Ecto neural progenitor cell (in vitro differentiated cells): ENCODE measurements around the gene ANXA9.
A peak's percentile ranks its signal among the peaks of the same experiment; 100 is the strongest.

Source experiments
- DNase-seq: peaks from one replicate; pipeline ENCODE4 v3.0.0-alpha.2; 2018; ENCODE audit warnings: low spot score

The ANXA9 gene

GRCh38 chr1:150981805-150982712 lies at the start of gene ANXA9:
TSS of gene ANXA9 (plus strand) at chr1:150982292. CDS start at chr1:150983106, 814 bp downstream.
- DNase-seq, result no peak

- DNase-seq, result no peak
Measured at GRCh38 chr1:150944856-150945255, 37.2 kb upstream of the ANXA9 start.

DNA sequence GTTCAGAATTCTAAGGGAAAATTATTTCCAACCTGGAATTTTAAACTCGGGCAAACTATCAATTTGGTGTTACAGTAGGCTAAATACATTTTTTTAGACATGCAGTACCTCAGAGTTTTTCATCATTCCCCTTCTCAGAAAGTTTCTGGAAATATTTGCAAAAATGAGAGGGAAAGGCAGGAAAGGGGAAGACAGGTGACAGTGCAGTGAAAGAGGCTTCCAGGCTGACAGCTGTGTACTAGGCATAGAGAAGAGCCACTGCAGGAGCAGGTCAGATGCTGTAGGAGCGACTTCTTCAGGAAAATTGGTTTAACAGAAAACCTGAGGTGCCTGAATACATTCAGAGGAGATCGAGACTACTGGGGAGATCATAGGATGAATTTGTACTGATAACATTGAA lies 27.4 kb upstream of the ANXA9 start:
- no peak for DNase-seq

GRCh38 chr1:150955280-150955679 lies 26.8 kb upstream of the ANXA9 start:
- no peak for DNase-seq

- DNase-seq, result no peak
Measured at GRCh38 chr1:150957666-150958065, 24.4 kb upstream of the ANXA9 start.

- DNase-seq, result no peak
Measured at GRCh38 chr1:150960646-150961045, 21.4 kb upstream of the ANXA9 start.

GRCh38 chr1:150961756-150962155 lies 20.3 kb upstream of the ANXA9 start:
- no peak for DNase-seq

DNA sequence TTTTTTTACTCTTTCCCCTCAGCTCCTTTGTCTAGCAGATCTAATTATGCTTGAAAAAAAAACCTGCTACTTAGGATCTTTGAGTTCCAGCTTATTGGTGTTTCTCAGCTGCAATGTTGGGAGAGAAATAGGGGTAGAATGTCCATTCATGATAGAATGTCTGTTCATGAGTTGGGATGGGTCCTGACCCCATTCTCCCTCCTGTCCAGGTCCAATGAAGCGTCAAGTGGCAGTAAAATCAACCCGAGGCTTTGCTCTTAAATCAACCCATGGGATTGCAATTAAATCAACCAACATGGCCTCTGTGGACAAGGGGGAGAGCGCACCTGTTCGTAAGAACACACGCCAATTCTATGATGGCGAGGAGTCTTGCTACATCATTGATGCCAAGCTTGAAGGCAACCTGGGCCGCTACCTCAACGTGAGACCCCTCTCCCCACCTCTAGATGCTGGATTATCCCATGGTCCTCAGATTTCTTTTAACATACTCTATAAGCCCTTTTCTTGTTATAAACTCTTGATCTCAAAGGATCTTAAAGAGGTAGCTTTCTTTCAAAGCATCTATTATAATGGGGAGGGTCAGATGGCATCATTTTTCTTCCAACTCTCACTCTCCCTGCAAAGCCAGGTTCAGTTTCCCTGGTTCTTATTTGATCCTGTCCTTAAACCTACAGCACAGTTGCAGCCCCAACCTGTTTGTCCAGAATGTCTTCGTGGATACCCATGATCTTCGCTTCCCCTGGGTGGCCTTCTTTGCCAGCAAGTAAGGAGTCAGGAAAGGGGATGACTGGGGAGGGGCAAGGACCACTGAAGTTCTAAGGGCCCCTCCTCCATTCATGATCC lies 18.6 kb upstream of the ANXA9 start:
- DNase-seq, result no peak

DNA sequence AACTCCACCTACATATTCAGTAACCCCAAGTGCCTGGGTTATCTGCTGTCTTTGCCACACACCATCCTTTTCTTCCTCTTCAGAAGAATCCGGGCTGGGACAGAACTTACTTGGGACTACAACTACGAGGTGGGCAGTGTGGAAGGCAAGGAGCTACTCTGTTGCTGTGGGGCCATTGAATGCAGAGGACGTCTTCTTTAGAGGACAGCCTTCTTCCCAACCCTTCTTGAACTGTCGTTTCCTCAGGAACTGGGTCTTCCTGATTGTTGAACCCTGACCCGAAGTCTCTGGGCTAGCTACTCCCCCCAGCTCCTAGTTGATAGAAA lies 18.0 kb upstream of the ANXA9 start:
- no peak for DNase-seq

- DNase-seq, result no peak
Measured at GRCh38 chr1:150965605-150966004, 16.5 kb upstream of the ANXA9 start.

DNA sequence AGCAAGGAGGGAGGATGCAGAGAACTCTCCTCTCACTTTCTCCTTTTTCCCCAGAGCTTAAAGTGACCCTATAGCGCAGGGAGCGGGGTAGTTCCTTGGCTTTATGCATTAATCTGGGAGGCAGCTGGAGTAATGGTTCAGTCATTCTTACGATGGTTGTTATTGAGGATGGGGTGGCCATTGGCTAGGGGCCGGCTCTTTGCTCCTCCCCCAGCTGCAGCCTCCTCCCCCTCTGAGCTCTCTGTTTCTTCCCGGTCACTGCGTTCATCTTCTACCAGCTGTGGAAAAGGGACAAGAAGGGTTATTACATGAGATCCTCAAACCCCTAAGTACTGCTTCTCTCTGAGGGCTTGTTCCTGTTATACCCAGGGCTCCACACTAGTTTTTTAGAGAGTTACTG lies 16.1 kb upstream of the ANXA9 start:
- no peak for DNase-seq

DNA sequence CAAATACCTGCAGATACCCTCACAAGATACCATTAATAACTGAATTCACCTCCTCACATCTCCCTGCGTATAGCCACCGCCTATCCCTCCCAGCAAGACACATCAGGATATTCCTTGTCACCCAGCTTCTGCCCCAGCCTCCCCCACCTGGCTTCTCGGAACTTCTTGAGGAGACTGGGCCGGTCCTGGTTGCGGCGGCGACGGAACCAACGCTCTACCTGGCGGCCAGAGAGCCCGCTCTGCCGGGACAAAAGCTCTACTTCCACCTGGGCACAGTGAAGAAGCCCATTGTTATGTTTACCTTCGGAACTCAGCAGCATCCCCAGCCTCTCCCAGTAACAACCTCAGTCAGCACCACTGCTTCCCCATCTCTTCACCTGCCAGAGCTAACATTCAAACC lies 14.2 kb upstream of the ANXA9 start:
- no peak for DNase-seq

DNA sequence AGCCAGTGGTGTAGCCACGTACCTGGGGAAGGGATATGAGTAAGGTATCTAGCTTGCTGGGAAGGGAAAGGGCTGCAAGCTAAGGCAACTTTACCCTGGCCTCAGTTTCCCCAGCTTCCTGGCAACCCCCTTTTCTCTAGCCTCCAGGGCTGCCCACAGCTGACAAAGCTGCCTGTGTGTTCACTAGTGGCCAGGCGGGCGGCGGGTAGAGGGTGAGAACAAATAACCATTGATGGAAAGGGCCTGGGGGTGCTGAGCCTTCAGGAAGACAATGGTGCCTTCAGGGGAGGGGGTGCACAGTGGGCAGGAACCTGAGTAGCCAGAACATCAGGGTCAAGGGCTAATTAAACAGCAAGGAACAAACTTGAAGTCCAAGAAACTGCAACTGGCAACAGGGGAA lies 13.6 kb upstream of the ANXA9 start:
- no peak for DNase-seq

DNA sequence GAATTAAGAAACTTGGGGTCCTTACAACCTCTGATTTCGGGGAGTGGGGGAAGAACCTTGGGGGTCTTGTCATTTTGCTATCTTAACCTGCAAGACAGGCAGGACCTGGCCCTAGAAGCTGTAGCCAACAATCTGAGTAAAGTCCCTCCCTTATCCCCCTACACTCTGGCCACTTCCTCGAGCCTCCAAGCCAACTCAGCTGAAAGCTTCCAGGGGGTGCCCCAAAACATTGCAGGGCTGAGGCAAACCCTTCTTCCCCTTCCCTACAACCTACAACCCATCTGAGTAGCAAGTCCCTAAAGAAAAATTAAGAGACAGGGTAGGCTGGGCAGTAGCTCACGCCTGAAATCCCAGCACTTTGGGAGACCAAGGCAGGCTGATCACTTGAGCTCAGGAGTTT lies 12.5 kb upstream of the ANXA9 start:
- no peak for DNase-seq

- DNase-seq, result peak; percentile 62
Measured at GRCh38 chr1:150970808-150971582, 11.1 kb upstream of the ANXA9 start.

GRCh38 chr1:150971583-150972416 lies 10.3 kb upstream of the ANXA9 start:
- DNase-seq, result peak; percentile 68

- no peak for DNase-seq
Measured at GRCh38 chr1:150972417-150972940, 9.6 kb upstream of the ANXA9 start.

GRCh38 chr1:150973258-150973835 lies 8.7 kb upstream of the ANXA9 start:
- peak; percentile 63 for DNase-seq

GRCh38 chr1:150973836-150974579 lies 8.1 kb upstream of the ANXA9 start:
- DNase-seq, result peak; percentile 72
